22Rv1 (cell line): ENCODE results near the gene CUL3.

Experiments used
- H3K27ac ChIP-seq: fragments of 450-650 bp; 2 replicates; pipeline ENCODE4 v1.5.1; 2017
- ZFX ChIP-seq: fragments of 450-650 bp; IDR thresholded peaks from 2 replicates; pipeline ENCODE4 v1.6.1; 2017; ENCODE audit warnings: antibody characterized with exemption, borderline replicate concordance
- TF ChIP-seq, protein P1 (sequence below): fragments of 450-650 bp; IDR thresholded peaks from 2 replicates; pipeline ENCODE4 v1.5.1; 2017; ENCODE audit warnings: mild to moderate bottlenecking

The CUL3 gene

DNA sequence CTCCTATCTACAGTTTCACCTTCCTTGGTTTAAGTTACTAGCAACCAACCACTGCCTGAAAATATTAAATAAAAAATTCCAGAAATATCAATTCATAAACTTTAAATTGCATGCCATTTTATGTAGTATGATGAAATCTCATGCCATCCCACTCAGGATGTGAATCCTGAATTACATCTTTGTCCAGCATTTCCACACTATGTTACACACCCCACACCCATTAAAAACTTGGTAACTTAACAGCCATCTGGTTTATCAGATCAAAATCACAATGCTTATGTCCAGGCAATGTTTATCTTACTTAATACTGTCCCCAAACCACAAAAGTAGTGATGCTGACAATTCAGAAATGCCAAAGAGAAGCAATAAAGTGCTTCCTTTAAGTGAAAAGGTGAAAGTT, 21.6 kb downstream of the CUL3 start:
- TF ChIP-seq, protein P1, sequence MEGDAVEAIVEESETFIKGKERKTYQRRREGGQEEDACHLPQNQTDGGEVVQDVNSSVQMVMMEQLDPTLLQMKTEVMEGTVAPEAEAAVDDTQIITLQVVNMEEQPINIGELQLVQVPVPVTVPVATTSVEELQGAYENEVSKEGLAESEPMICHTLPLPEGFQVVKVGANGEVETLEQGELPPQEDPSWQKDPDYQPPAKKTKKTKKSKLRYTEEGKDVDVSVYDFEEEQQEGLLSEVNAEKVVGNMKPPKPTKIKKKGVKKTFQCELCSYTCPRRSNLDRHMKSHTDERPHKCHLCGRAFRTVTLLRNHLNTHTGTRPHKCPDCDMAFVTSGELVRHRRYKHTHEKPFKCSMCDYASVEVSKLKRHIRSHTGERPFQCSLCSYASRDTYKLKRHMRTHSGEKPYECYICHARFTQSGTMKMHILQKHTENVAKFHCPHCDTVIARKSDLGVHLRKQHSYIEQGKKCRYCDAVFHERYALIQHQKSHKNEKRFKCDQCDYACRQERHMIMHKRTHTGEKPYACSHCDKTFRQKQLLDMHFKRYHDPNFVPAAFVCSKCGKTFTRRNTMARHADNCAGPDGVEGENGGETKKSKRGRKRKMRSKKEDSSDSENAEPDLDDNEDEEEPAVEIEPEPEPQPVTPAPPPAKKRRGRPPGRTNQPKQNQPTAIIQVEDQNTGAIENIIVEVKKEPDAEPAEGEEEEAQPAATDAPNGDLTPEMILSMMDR = no peak
- no peak for TF ChIP-seq ZFX
- H3K27ac ChIP-seq = no peak overlapping the region

DNA sequence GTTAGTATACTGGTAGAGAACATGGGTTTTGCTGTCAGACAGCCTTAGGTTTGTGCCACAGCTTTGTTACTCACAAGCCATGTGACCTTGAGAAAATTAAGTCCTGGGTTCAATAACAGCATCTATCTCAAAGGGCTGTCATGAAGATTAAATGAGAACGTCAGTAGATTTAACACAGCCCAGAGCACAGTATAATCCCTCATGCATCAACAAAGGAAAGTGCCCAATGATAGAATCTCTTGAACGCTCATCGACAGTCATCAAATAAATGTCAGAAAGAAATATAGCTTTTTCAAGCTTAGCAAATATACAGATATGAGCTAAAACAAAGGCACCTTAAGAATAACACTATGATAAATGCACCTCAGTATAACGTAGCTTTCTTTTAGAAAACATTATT, 22.3 kb downstream of the CUL3 start:
- TF ChIP-seq ZFX = no peak
- TF ChIP-seq, protein P1 = no peak
- no peak overlapping the region for H3K27ac ChIP-seq

DNA sequence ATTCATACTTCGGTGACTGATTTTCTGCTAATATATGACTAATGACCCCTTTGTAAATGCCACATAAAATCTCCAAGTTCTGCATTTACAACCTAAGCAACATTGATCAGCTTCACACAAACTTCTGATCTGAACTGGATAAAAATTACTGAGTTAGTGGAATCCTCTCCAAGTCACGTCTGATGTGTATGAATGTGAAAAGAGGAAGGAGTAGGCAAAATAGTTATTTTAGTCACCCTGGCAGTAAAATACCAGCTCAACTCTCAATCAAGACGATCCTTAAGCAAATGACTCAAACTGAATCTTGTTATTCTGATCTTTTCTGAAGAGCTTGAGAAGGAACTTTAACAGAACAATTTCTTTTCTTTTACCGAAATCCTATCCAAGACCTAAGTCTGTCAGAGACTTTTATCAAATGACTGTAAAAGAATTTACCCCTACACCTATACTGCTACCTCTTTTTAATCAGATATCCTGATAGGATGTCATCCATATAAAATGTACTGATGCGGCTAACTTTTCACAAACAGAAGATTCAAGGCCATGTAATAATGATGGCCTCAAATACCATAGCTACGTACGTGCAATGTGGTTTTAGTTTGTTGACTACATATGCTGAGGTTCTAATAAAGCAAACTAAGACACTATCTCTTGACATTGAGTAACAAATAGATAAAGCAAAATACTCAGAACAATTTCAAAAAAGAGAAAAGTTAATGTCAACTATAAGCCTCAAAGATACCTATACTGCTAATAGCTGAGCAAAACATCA, 23.7 kb downstream of the CUL3 start:
- TF ChIP-seq, protein P1 = no peak
- TF ChIP-seq ZFX = no peak
- no peak overlapping the region for H3K27ac ChIP-seq

DNA sequence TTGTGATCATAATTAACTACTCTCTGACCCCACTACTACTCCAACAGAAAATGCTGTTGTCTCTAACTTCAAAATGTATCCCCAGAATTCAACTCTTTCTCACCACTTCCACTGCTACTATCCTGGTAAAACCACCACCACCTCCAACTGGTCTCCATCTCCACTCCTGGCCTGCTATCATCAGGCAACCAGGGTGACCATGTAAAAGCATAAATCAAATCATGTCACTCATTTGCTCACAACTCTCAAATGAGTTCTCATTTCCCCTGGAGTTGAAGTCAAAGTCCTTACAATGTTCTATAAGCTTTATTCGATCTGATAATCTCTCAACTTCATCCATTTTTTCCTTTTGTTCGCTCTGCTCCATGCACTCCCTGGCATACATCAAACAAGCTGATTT, 24.6 kb downstream of the CUL3 start:
- TF ChIP-seq ZFX = no peak
- TF ChIP-seq, protein P1 = no peak
- no peak overlapping the region for H3K27ac ChIP-seq

DNA sequence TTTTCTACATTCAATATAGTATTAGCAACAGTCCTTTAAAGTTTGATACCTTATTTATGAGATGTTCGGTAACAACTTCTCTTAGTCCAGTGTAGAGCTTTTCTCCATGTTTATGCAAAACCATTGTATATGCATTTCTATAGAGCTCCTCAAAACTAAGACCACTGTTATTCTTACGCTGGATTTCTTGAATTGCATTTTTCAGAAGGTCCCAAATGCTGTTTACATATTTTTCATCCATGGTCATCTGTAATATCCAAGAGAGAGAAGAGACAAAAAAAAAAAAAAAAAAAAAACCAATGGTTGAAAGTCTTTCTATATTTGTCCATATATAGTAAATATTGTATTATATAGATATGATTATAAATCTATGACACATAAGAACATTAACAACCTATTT, 27.6 kb downstream of the CUL3 start:
- H3K27ac ChIP-seq = no peak overlapping the region
- TF ChIP-seq ZFX = no peak
- TF ChIP-seq, protein P1 = no peak

DNA sequence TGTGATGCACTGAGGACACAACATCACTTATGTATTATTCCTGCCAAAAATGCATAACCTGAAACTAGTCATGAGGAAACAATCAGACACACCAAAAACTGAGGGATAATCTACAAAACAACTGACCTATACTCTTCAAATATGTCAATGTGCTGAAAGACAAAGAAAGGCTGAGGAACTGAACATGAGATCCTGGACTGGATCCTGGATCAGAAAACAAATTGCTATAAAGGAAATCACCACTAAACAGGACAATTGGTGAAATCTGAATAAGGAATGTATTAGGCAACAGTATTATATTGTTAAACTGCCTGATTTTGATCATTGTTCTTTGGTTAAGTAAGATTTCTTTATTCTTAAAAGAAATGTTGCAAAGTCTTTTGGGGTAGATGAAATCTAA, 28.8 kb downstream of the CUL3 start:
- TF ChIP-seq ZFX = no peak
- TF ChIP-seq, protein P1 = no peak
- H3K27ac ChIP-seq = no peak overlapping the region

DNA sequence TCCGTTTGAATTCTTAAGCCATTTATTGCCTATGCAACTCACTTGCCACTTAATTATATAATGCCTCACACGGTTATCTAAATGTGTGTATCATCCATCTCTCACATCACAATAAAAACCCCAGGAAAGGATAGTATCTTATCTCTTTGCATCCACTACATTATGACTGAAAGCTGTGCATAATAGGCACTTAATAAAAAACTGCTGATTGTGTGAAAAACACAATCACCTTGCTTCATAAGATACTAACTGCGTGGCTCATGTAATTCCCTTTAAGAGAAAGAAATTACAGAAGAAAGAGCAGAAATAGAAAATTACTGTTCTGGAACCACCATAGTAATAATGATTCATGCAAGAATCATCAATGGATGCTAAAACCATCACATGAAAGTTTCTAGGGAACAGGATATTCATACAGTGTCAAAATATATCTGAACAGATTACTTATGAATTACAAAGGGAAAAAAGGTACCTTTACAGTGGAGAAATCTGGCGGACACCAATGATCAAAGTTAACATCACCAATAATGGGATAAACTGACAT, 29.3 kb downstream of the CUL3 start:
- H3K27ac ChIP-seq = no peak overlapping the region

More for the DNA sequence above, 29.3 kb downstream of the CUL3 start:
- TF ChIP-seq ZFX = no peak
- TF ChIP-seq, protein P1 = no peak
